Progenitor cell of endocrine pancreas (in vitro differentiated cells): Measurements from ENCODE around the gene PAOX. TPM values are rescaled to one million over a fixed set of nuclear protein-coding genes. Genes with fewer than 3 reads are reported as not detected.

ENCODE experiments used
- DNase-seq: peaks from one replicate; pipeline ENCODE4 v3.0.0; 2021; ENCODE audit warnings: low spot score; ENCODE audit not compliant: unreplicated experiment
- H3K27ac Mint-ChIP-seq: 2 replicates; pipeline ENCODE4 v1.8.0; 2021; ENCODE audit warnings: mild to moderate bottlenecking, moderate library complexity, mixed read lengths
- H3K27me3 Mint-ChIP-seq: 2 replicates; pipeline ENCODE4 v1.8.0; 2021; ENCODE audit warnings: mixed read lengths
- H3K36me3 Mint-ChIP-seq: 2 replicates; pipeline ENCODE4 v1.8.0; 2022; ENCODE audit warnings: mixed read lengths; ENCODE audit not compliant: insufficient read depth
- H3K4me1 Mint-ChIP-seq: 2 replicates; pipeline ENCODE4 v1.8.0; 2021; ENCODE audit warnings: low read depth, mixed read lengths
- H3K4me3 Mint-ChIP-seq: 2 replicates; pipeline ENCODE4 v1.8.0; 2021; ENCODE audit warnings: low read depth, mild to moderate bottlenecking, moderate library complexity, mixed read lengths
- H3K9me3 Mint-ChIP-seq: 2 replicates; pipeline ENCODE4 v1.8.0; 2021; ENCODE audit warnings: low read depth, mixed read lengths
- total RNA-seq: library from RNA; stranded (reverse); gene quantifications from 2 replicates; pipeline ENCODE4 v1.2.1, GENCODE V29; 2021
- TF ChIP-seq, protein P1 (sequence below): fragments of 200-600 bp; sonication (generic); IDR thresholded peaks from one replicate; pipeline ENCODE4 v1.5.0; 2021; ENCODE audit warnings: antibody characterized with exemption, mild to moderate bottlenecking; ENCODE audit not compliant: unreplicated experiment

The PAOX gene
- total RNA-seq, 1 donor from 2014 or later: 11.9 TPM

DNA sequence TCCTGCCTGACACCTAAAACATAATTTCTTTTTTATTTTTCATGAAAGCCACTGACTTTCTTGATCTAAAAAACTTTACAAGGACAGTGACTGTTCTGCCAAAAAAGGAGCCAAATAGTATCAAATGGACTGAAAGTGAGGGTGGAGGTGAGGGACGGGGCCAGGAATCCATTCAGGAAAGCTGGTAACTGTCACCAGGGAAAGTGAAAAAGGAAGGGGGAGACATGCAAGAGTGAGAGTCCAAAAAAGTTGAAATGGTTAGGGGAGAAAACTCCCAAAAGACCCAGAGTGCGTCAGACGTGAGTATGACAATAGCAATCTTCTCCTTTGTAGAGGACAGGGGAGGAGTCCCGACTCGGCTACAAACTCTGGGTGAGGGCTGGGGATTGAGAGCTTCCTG lies 34.8 kb upstream of the PAOX start:
- H3K4me1 Mint-ChIP-seq: no peaks in the 10 kb centered on the region
- DNase-seq: no peak
- peaks cover 5% of the 10 kb centered on the region for H3K9me3 Mint-ChIP-seq
- H3K36me3 Mint-ChIP-seq: no peaks in the 10 kb centered on the region
- peaks cover 38% of the 10 kb centered on the region for H3K27me3 Mint-ChIP-seq
- no peak overlapping the region for H3K27ac Mint-ChIP-seq
- H3K4me3 Mint-ChIP-seq: no peak overlapping the region
- TF ChIP-seq, protein P1, sequence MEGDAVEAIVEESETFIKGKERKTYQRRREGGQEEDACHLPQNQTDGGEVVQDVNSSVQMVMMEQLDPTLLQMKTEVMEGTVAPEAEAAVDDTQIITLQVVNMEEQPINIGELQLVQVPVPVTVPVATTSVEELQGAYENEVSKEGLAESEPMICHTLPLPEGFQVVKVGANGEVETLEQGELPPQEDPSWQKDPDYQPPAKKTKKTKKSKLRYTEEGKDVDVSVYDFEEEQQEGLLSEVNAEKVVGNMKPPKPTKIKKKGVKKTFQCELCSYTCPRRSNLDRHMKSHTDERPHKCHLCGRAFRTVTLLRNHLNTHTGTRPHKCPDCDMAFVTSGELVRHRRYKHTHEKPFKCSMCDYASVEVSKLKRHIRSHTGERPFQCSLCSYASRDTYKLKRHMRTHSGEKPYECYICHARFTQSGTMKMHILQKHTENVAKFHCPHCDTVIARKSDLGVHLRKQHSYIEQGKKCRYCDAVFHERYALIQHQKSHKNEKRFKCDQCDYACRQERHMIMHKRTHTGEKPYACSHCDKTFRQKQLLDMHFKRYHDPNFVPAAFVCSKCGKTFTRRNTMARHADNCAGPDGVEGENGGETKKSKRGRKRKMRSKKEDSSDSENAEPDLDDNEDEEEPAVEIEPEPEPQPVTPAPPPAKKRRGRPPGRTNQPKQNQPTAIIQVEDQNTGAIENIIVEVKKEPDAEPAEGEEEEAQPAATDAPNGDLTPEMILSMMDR: no peak

DNA sequence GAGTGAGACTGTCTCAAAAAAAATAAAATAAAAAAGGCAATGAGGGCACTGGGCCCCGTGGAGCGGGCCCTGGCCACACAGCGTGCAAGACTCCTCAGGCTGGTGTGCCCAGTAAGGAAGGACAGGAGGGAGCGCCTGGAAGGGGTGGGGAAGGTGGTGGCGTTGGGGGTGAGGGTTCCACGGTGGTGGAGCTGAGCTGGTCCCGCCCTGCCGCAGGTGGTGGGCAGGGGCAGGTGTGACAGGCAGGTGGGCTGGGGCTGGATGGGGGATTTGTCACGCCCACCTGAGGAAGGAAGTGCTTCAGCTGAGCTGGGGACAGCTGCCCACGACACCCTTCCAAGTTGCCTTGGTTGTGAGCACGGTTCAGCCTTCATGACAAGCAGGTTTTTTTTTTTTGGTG lies 32.6 kb upstream of the PAOX start:
- Mint-ChIP-seq H3K4me3 (no peak overlapping the region), H3K36me3 (no peaks in the 10 kb centered on the region), H3K4me1 (no peaks in the 10 kb centered on the region), H3K27me3 (peaks cover 34% of the 10 kb centered on the region), H3K27ac (no peak overlapping the region), H3K9me3 (peaks cover 5% of the 10 kb centered on the region)
- TF ChIP-seq, protein P1: no peak
- no peak for DNase-seq

DNA sequence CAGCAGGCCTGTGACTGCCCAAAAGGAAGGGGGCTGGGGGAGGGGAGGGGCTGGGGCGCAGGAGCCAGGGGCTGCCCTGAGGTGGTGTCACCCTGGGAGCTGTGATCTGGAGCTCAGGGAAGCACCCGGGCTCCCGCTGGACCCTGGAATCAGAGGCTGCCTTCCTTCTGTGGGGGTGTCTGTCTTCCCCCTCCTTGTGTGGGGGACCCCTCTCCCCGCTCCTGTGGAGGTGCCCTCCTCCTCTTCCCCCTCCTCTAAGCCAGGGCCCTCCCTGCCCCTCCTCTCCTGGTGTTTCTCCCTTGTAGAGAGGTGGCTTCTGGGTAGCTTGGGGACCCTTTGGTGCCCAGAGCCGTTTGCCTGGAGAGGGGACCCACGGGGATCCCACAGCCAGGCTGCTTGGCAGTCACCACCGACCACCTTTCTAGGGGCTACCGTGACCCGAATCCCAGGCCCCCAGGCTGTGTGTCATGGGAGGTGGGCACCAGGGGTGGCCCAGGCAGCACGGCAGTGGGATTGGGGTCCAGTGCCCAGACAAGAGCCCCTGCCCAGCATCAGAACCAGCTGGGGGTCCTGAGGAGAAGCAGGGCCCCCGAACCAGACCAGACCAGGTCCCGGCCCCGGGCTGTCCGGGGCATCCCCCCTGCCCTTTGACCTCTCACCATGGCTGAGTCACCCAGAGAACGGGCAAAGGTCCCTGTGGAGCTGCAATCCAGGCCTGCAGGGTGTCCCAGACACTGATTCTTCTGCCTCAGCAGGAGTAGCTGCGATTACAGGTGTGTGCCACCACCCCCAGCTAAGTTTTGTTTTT lies 31.1 kb upstream of the PAOX start:
- Mint-ChIP-seq H3K27ac (no peak overlapping the region), H3K36me3 (no peaks in the 10 kb centered on the region), H3K27me3 (peaks cover 26% of the 10 kb centered on the region), H3K4me3 (no peak overlapping the region), H3K4me1 (no peaks in the 10 kb centered on the region), H3K9me3 (peaks cover 5% of the 10 kb centered on the region)
- no peak for DNase-seq
- TF ChIP-seq, protein P1: no peak

DNA sequence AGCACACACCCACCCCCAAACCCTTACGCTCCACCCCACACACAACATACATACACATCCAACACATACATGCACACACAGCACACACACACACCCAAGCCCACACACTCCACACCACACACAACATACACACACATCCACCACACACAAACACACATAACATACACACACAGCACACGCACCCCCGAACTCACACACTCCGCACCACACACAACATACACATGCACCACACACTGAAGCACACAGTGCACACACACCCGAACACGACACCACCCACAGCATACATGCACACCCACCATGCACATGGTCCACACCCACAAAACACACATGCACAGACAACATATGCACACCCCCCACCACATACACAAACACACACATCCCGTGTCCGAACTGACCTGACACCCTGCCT lies 29.9 kb upstream of the PAOX start:
- no peak for DNase-seq
- Mint-ChIP-seq H3K27me3 (peaks cover 19% of the 10 kb centered on the region), H3K36me3 (no peaks in the 10 kb centered on the region), H3K27ac (no peak overlapping the region), H3K4me1 (no peaks in the 10 kb centered on the region), H3K4me3 (no peak overlapping the region), H3K9me3 (peaks cover 5% of the 10 kb centered on the region)
- TF ChIP-seq, protein P1: no peak

DNA sequence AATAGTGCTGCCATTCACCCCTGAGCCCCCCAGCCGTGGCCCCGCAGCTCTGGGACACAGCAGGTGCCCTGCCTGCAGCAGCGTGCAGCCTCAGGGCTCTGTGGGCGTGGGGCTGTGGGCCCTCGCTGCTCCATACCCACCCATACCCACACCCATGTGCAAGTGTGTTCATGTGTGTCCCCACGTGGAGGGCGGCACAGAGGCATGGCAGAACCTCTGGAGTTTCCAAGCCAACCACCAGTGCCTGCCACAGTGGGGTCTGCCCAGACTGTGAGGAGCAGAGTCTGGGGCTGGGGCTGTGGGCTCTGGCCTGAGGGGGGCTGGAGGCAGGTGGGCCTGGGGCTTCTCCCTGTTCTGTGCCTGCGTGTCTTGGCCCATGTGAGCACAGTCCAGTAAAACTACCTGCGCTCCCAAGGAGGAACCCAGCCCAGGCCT lies 29.5 kb upstream of the PAOX start:
- H3K36me3 Mint-ChIP-seq: no peaks in the 10 kb centered on the region
- peaks cover 15% of the 10 kb centered on the region for H3K27me3 Mint-ChIP-seq
- no peak overlapping the region for H3K27ac Mint-ChIP-seq
- H3K4me1 Mint-ChIP-seq: no peaks in the 10 kb centered on the region
- TF ChIP-seq, protein P1: no peak
- H3K9me3 Mint-ChIP-seq: peaks cover 5% of the 10 kb centered on the region
- DNase-seq: no peak
- no peak overlapping the region for H3K4me3 Mint-ChIP-seq
